H4 (cell line): ENCODE results near the gene BCAS3. TPM values are rescaled to one million over a fixed set of nuclear protein-coding genes. Genes with fewer than 3 reads are reported as not detected.
"Not testable (repeated sequence)": the region's sequence is repeated elsewhere in the genome, so short reads cannot be mapped to it uniquely, and the experiment has no call there.

ENCODE experiments used
- DNase-seq: peaks from one replicate; pipeline ENCODE4 v3.0.0-alpha.2; 2015; ENCODE audit warnings: low spot score
- total RNA-seq: library from RNA; depleted of rRNA; stranded (reverse); fragments of >200 nt; shearing (Covaris generic); gene quantifications from 2 replicates; pipeline ENCODE4 v1.2.3, GENCODE V29; 2014

Gene BCAS3
- total RNA-seq, 1 experiment from 2014 or later, result 10.2 TPM

DNA sequence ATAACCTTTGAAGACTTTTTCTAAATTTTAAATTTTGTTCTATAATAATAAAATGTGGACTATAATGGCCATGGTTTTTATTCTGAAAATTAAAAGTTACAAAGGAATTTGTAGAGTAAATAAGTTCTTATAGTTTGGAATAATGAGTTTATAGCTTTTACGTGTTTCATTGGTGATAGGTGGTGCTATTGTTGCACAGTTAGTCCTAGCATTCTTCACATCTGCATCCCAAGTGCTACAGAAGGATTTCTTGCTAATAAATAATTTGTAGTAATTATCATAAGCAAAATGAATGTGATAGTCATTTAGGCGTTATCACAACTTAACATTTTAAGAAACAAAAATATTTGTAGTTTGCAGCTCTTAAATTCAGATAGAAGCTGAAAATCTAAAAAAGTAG is 67.9 kb downstream of the BCAS3 start:
- no peak for DNase-seq

DNA sequence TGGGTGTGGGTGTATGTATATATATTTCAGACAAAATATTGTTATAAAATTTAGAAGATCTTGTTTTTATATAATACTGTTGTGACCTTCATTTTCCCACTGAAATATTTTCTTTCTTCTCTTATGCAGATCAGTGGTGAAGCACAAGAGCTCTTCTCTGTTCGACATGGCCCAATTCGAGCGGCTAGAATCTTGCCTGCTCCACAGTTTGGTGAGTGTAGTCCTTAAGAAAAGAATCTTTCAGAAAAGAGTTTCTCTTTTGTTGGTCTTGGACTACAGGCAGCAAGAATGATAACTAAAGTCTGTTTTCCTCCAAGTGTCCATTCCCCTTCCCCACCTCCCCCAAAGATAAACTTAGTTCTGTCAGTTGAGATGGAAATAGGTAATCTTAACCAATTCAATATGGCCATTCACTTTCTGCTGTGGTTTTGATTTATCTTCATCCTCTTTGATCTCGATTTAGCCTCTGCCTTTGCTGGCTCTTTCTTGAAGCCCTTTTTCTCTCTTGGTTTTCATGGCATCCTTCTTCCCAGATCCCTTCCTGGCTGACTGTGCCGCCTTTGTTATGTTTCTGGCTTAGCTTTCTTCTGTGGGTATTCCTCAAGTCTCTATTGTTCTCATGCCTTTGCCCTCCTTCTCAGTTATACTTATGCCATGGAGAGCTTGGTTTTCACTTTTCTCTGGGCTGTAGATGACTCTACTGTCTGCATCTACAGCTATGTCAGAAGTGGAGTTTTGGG is 69.6 kb downstream of the BCAS3 start:
- no peak for DNase-seq

DNA sequence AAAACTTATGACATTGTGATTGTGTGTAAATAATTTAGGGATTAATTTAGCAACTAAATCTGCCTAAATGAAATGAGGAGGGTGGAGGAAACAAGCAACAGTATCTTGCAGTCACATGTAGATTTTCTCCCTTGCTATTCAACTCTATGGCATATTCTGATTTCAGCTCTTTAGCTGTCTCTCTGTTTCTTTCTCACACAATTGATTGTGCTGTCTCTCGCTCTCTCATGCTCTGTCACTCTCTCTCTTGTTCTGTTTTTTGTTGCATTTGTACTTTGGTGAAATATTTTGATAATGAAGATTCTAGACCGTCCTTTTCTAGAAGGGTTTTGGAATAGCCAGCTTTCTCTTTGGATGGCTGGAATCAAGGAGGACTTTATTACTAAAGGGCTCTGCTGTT is 70.6 kb downstream of the BCAS3 start:
- no peak for DNase-seq

DNA sequence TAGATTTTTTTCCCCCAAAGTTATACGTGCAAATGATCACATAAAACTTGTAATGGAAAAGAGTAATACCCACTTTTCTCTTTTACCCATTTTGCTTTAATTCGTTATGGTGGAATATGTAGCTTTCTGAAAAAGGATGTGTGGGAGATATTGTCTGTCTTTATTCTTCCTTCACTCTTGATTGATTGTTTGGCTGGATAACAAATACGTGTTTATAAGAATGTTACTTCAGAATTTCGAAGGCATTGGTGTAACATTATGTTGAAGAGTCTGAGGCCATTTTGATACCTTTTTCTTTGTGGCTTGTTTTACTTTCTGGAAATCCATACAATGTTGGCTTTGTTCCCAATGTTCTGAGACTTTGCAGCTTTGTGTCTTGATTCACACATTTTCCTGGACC is 71.4 kb downstream of the BCAS3 start:
- no peak for DNase-seq

DNA sequence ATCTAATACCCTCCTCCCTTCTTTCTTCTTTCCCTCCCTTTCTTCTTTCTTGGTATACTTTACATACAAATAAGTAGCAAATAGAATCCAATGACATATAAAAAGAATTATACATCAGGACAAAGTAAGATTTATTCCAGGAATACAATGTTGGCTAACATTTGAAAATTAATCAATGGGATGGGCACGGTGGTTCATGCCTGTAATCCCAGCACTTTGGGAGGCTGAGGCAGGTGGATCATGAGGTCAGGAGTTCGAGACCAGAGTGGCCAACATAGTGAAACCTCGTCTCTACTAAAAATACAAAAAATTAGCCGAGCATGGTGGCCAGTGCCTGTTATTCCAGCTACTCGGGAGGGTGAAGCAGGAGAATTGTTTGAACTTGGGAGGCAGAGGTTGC is 72.1 kb downstream of the BCAS3 start:
- DNase-seq, result no peak

DNA sequence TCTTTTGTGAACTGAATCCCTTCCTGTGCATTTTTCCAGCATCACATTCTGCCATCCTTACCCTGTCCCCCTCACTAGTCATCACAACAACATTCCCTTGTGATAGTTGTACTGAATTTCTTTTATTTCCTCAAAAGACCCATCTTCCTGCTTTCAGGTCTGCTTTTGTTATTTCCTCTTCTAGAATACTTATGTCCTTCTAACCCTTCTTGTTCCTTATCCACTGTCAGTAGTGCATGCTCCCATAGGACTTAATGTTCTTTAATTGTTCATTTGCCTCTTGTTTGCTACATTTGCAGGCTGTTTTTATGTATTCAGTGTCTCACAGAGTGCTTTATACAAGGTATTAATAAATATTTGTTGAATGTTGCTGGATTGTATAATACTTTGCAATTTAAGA is 73.0 kb downstream of the BCAS3 start:
- DNase-seq, result no peak

DNA sequence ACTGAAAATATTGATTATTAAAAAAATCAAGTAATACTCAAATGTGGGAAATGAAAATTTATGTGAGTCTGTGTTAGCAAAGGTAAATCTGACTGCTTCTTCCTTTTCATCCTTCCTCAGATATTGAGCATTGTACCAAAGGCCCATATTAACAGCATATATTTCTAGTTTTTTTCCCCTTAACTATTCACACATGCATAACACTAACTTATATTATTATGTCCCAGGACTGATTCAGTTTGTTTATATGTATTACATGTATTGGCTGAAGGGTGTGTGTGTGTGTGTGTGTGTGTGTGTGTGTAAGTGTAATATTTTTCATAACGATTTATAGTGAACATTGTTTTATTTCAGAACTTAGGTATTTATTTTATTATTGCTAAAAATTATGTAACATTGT is 74.2 kb downstream of the BCAS3 start:
- DNase-seq, result no peak

DNA sequence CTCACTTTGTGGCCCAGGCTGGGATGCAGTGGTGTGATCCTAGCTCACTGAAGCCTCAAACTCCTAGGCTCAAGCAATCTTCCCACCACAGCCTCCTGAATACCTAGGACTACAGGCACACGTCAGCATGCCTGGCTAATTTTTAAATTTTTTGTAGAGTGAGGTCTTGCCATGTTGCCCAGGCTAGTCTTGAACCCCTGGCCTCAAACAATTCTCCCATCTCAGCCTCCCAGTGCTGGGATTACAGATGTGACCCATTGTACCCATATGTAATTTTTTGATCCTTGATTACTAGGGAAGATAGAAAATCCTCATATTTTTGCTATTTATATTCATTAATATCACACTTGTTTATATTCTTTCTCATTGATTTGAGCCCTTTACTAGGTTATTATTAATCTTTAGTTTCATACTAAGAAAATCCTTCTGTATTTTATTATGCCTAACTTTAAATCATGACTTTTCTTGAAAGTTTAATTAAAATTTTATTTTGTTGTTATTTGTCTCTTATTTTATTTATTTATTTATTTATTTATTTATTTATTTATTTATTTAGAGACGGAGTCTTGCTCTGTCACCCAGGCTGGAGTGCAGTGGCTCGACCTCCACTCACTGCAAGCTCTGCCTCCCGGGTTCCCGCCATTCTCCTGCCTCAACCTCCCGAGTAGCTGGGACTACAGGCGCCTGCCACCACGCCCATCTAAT is 75.4 kb downstream of the BCAS3 start:
- no peak for DNase-seq

DNA sequence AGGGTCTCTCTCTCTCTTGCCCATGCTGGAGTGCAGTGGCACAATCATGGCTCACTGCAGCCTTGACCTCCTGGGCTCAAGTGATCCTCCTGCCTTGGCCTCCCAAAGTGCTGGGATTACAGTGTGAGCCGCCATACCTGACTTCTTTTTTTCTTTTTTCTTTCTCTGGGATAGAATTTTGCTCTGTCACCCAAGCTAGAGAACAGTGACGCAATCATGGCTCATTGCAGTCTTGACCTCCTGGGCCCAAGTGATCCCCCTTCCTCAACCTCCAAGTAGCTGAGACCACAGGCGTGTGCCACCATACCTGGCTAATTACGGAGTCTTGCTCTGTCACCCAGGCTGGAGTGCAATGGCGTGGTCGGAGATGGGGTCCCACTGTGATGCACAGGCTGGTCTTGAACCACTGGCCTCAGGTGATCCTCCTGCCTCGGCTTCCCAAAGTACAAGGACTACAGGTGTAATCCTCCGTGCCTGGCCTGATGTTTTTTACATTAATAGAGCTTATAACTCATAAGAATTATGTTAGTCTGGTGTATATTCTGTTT is 76.5 kb downstream of the BCAS3 start:
- DNase-seq, result no peak

DNA sequence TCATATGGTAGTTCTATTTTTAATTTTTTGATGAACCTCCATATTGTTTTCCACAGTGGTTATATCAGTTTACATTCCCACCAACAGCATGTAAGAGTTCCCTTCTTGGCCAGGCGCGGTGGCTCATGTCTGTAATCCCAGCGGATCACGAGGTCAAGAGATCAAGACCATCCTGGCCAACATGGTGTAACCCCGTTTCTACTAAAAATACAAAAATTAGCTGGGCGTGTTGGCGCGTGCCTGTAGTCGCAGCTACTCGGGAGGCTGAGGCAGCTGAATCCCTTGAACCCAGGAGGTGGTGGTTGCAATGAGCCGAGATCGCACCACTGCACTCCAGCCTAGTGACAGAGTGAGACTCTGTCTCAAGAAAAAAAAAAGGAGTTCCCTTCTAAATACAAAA is 79.1 kb downstream of the BCAS3 start:
- not testable (repeated sequence) for DNase-seq

DNA sequence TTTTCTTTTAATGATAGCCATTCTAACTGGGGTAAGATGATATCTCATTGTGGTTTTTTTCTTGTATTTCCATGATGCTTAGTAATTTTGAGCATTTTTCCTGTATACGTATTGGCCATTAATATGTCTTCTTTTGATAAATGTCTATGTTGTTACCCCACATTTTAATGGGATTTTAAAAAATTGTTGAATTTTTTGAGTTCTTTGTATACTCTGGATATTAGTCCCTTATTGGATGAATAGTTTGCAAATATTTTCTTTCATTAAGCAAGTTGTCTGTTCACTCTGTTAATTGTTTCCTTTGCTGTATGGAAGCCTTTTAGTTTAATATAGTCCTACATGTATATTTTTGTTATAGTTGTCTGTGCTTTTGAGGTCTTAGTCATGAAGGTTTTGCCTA is 79.8 kb downstream of the BCAS3 start:
- DNase-seq, result no peak

DNA sequence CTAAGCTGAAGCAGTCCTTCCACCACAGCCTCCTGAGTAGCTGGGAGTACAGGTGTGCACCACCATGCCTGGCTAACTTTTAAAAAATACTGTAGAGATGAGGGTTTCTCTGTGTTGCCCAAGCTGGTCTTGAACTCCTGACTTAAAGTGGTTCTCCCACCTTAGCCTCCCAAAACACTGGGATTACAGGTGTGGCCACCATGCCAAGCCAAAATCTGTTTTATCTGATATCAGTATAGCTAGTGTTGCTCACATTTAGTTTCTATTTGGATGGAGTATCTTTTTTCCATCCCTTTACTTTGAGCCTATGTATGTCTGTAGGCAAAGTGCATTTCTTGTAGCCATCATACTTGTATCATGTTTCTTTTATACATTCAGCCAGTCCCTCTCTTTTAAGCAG is 82.1 kb downstream of the BCAS3 start:
- DNase-seq, result no peak

DNA sequence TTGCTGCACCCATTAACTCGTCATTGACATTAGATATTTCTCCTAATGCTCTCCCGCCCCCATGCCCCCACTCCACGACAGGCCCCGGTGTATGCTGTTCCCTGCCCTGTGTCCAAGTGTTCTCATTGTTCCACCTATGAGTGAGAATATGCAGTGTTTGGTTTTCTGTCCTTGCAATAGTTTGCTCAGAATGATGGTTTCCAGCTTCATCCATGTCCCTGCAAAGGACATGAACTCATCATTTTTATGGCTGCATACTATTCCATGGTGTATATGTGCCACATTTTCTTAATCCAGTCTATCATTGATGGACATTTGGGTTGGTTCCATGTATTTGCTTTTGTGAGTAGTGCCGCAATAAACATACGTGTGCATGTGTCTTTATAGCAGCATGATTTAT is 83.7 kb downstream of the BCAS3 start:
- not testable (repeated sequence) for DNase-seq

DNA sequence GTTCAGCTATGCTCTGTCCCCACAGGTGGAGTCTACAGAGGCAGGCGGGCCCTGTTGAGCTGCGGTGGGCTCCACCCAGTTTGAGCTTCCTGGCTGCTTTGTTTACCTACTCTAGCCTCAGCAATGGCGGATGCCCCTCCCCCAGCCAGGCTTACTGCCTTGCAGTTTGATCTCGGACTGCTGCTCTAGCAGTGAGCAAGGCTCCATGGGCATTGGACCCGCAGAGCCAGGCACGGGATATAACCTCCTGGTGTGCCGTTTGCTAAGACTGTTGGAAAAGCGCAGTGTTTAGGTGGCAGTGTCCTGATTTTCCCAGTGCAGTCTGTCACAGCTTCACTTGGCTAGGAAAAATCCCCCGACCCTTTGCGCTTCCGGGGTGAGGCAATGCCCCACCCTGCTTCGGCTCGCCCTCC is 89.1 kb downstream of the BCAS3 start:
- no peak for DNase-seq

DNA sequence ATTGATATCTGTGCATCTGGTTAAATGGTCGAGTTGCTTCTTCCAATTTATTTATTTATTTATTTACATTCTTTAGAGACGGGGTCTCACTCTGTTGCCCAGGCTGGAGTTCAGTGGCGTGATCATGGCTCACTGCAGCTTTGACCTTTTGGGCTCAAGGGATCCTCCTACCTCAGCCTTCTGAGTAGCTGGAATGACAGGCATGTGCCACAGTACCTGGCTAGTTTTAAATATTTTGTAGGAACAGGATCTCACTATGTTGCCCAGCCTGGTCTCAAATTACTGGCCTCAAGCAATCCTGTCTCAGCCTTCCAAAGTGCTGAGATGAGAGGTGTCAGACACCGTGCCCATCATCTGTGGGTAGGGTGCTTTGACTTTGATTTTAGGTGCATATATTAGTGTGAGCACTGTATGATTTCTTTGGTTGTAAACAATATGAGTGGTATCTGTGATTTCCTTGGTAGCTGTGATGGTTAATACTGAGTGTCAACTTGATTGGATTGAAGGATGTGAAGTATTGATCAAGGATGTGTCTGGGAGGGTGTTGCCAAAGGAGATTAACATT is 90.2 kb downstream of the BCAS3 start:
- no peak for DNase-seq

DNA sequence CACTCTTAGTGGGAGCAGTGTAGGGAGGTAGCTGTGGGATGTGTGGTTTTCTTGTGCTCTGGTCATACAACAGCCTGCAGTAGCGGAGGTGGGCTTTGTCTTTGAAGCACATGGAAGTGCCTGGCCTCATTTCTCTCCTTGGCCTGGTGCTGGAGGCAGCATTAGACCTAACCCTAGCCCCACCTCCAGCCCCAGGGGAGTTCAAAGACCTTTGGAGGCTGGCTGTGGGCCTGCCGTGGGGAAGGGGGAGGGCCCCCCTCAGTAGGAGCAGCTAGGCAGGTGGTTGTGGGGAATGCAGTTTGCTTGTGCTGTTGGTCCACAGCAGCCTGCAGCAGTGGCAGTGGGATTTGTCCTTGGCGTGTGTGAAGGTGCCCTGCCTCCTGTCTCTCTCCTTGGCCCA is 91.7 kb downstream of the BCAS3 start:
- DNase-seq, result no peak

DNA sequence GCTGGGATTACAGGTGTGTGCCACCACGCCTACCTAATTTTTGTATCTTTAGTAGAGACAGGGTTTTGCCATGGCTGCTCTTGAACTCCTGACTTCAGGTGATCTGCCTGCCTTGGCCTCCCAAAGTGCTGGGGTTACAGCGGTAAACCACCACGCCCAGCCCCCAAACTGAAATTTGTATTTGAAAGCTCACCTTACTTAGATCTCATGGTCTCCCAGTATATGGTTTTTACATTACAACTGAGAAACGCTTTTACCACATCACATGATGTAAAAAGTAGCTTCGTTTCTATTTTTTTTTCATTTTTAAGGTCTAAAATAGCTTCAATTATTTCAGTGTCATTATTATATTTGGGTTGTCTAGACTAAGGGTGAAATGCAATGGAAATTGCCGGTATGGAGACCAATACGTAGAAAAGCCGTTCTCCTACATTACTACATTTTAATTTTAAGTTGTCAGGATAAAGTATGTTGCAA is 93.3 kb downstream of the BCAS3 start:
- no peak for DNase-seq

DNA sequence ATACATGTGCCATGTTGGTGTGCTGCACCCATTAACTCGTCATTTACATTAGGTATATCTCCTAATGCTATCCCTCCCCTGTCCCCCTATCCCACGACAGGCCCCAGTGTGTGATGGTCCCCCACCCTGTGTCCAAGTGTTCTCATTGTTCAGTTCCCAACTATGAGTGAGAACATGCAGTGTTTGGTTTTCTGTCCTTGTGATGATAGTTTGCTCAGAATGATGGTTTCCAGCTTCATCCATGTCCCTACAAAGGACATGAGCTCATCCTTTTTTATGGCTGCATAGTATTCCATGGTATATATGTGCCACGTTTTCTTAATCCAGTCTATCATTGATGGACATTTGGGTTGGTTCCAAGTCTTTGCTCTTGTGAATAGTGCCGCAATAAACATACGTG is 94.0 kb downstream of the BCAS3 start:
- DNase-seq, result not testable (repeated sequence)

DNA sequence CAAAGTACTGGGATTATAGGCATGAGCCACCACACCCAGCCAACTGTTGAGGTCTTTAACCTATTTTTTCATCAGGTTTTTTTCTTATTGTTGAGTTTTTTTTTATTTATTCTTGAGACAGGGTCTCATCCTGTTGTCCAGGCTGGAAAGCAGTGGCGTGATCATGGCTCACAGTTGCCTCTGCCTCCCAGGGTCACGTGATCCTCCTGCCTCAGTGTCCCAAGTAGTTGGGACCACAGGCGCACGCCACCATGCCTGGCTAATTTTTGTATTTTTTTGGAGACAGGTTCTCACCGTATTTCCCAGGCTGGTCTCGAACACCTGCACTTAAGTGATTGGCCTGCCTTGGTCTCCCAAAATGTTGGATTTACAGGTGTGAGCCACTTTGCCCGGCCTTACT is 95.9 kb downstream of the BCAS3 start:
- DNase-seq, result no peak

DNA sequence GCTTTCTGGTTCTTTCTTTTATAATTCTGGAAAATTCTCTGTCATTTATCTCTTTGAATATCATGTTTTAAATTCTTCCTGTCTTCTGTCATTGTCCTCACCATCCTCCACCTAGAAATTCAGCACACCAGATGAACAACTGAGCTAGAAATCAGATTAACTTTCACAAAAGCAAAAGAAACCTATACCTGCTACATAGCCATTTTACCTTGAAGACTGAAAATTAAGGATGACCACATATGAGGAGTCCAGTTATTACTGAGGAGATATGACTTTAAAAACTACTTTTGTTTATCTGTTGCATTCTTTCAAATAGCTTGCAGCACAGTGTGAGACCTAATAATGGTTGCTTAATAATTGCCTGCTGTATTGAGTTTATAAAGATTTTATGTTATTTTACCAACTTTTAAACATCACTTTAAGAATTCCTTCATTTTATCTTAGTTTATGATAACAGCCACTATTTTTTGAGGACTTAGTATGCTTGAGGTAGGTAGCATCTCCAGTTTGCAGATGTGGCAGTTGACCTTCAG is 104.3 kb downstream of the BCAS3 start:
- DNase-seq, result no peak

DNA sequence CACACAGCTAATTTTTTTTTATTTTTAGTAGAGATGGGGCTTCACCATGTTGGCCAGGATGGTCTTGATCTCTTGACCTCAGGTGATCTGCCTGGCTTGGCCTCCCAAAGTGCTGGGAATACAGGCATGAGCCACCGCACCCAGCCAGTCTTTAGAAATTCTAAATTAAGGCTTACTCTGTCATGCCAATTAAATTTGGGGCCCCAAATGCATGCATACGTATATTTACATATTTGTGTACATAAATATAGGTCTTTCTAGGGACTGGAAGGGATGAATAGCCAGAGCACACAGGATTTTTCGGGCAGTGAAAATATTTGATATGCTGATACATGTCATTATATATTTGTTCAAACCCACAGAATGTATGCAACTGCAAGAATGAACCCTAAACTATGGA is 105.1 kb downstream of the BCAS3 start:
- DNase-seq, result no peak

DNA sequence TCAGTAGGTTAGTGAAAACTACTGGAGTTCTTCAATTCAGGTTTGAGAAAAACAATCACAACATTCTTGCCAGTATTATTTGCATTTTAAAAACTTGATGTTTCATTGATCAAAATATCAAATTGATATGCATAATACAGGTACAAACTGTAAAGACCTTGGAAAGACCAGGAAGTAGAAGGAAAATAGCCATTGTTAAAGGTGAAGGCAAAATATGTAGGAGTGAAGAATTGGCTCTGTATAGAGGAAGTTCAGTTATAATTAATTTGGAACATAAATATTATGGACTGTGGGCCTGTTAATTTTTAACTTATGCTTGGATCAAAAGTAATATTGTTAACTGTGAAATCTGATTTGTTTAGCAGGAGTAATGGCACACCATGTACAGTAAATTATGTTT is 112.6 kb downstream of the BCAS3 start:
- DNase-seq, result no peak
